ENCODE results near the gene MATK. TPM values are rescaled to one million over a fixed set of nuclear protein-coding genes. Genes with fewer than 3 reads are reported as not detected.

Gene MATK
- total and polyA plus RNA-seq, 2 donors (not counting 1 experiment from before 2014, with no cell fraction given): 1.3 to 8.2 TPM

DNA sequence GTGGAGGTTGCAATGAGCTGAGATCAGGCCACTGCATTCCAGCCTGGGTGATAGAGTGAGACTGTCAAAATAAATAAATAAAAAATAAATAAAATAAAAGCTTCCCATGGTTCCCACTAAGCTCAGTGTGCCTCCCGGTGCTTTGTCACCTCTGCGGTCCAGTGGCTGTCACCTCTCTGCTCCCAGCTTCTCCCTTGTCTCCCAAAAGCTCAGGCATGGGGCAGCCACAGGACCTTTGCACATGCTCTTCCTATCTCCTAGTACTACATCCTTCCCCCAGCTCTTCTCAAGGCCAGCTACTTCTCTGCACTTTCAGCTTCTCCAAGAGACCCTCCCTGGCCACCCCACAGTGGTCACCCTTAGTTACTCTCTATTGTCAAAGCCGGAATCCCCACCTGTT is 7.6 kb upstream of the MATK start:
- TF ChIP-seq CTCF (IDR thresholded peaks at IDR 0.05) (no peak), EZH2 (IDR thresholded peaks at IDR 0.05; ENCODE audit: borderline replicate concordance, insufficient read depth, low read depth, low read length, poor library complexity, severe bottlenecking) (no peak)
- Histone ChIP-seq H3K9ac (ENCODE audit: low read length) (no peak overlapping the region), H3K4me2 (replicated peaks; ENCODE audit: low read depth, low read length, poor library complexity, severe bottlenecking) (no peak overlapping the region), H4K20me1 (ENCODE audit: control insufficient read depth, insufficient read depth, low read length, poor library complexity, severe bottlenecking) (no peaks in the 10 kb centered on the region), H3K27me3 (replicated peaks in 1 of 4; ENCODE audit: control extremely low read depth in 1 of 4, control insufficient read depth in 3 of 4, insufficient read depth in 4 of 4, low read length in 3 of 4) (peaks cover 0 to 2% (median 0%) of the 10 kb centered on the region in 4 experiments), H3K79me2 (ENCODE audit: control insufficient read depth, insufficient read depth, low read length) (no peaks in the 10 kb centered on the region), H3K9me3 (ENCODE audit: control extremely low read depth in 1 of 3, control insufficient read depth in 2 of 3, insufficient read depth in 1 of 3, low read length in 2 of 3) (peaks cover 1 to 32% (median 17%) of the 10 kb centered on the region in 3 donors), H3K36me3 (replicated peaks in 1 of 2; ENCODE audit: control extremely low read depth in 1 of 2, control insufficient read depth in 1 of 2, extremely low read depth in 1 of 2, insufficient read depth in 2 of 2, low read length in 1 of 2) (no peaks in the 10 kb centered on the region), H3K27ac (ENCODE audit: low read length in 2 of 2) (no peak overlapping the region), H2AFZ (ENCODE audit: insufficient read depth, low read depth, low read length, poor library complexity, severe bottlenecking) (no peak overlapping the region), H3K4me1 (ENCODE audit: control insufficient read depth in 2 of 2, insufficient read depth in 2 of 2, low read length in 2 of 2) (no peaks in the 10 kb centered on the region), H3K4me3 (ENCODE audit: control extremely low read depth in 1 of 5, extremely low read depth in 1 of 5, insufficient read depth in 1 of 5, low read depth in 2 of 5, low read length in 4 of 5) (no peak overlapping the region)
- 92% methylated on average over 3 of the region's 3 CpGs for WGBS (ENCODE audit: insufficient coverage)
- peaks cover 3% of the 10 kb centered on the region for H3K27me3 Mint-ChIP-seq
- ATAC-seq (ENCODE audit: low read depth) (no peak), DNase-seq (no peak)
- H3K4me3 Mint-ChIP-seq: no peak overlapping the region
- H3K9me3 Mint-ChIP-seq (ENCODE audit: insufficient read depth): peaks cover 2% of the 10 kb centered on the region
- no peak overlapping the region for H3K27ac Mint-ChIP-seq
- POLR2A ChIA-PET: no interaction called here
- peaks cover 4% of the 10 kb centered on the region for H3K4me1 Mint-ChIP-seq
- intact Hi-C loops (cut with micrococcal nuclease): no loop called here
- CTCF ChIA-PET: interaction anchor here (0.7 kb wide), 1 partner anchor 245 kb away, joined by 4 read pairs; no protein-coding TSS in a partner anchor

DNA sequence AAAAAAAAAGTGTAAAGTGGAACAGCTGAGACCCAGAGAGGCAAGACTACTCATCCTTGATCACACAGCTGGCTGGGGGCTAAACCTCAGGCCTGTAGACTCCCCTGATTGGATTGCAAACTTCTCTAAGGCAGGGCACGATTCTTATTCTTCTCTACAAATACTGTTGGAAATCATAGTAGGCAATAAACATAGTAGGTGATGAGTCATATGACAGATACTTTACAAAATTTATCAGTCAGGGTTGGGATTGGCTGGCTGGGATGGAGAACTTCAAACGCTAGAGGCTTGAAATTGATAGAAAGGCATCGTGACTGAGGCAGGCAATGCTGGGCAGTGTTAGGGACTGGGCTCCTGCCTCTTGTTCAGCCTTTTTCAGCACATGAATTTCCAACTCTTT is 5.9 kb upstream of the MATK start:
- Histone ChIP-seq H3K36me3 (replicated peaks in 1 of 2; ENCODE audit: control extremely low read depth in 1 of 2, control insufficient read depth in 1 of 2, extremely low read depth in 1 of 2, insufficient read depth in 2 of 2, low read length in 1 of 2) (no peaks in the 10 kb centered on the region), H3K79me2 (ENCODE audit: control insufficient read depth, insufficient read depth, low read length) (no peaks in the 10 kb centered on the region), H4K20me1 (ENCODE audit: control insufficient read depth, insufficient read depth, low read length, poor library complexity, severe bottlenecking) (no peaks in the 10 kb centered on the region), H2AFZ (ENCODE audit: insufficient read depth, low read depth, low read length, poor library complexity, severe bottlenecking) (no peak overlapping the region), H3K9me3 (ENCODE audit: control extremely low read depth in 1 of 3, control insufficient read depth in 2 of 3, insufficient read depth in 1 of 3, low read length in 2 of 3) (peaks cover 1 to 25% (median 17%) of the 10 kb centered on the region in 3 donors), H3K9ac (ENCODE audit: low read length) (no peak overlapping the region), H3K27me3 (replicated peaks in 1 of 4; ENCODE audit: control extremely low read depth in 1 of 4, control insufficient read depth in 3 of 4, insufficient read depth in 4 of 4, low read length in 3 of 4) (peaks cover 0 to 2% (median 0%) of the 10 kb centered on the region in 4 experiments), H3K27ac (ENCODE audit: low read length in 2 of 2) (no peak overlapping the region), H3K4me2 (replicated peaks; ENCODE audit: low read depth, low read length, poor library complexity, severe bottlenecking) (no peak overlapping the region), H3K4me3 (ENCODE audit: control extremely low read depth in 1 of 5, extremely low read depth in 1 of 5, insufficient read depth in 1 of 5, low read depth in 2 of 5, low read length in 4 of 5) (no peak overlapping the region), H3K4me1 (ENCODE audit: control insufficient read depth in 2 of 2, insufficient read depth in 2 of 2, low read length in 2 of 2) (no peaks in the 10 kb centered on the region)
- ATAC-seq (ENCODE audit: low read depth) (no peak), DNase-seq (no peak)
- Mint-ChIP-seq H3K4me1 (peaks cover 4% of the 10 kb centered on the region), H3K9me3 (ENCODE audit: insufficient read depth) (peaks cover 2% of the 10 kb centered on the region), H3K27me3 (peaks cover 3% of the 10 kb centered on the region), H3K27ac (no peak overlapping the region), H3K4me3 (no peak overlapping the region)
- ChIA-PET POLR2A (no interaction called here), CTCF (no interaction called here)
- WGBS (ENCODE audit: insufficient coverage): 100% methylated on average over 1 of the region's 3 CpGs
- TF ChIP-seq EZH2 (IDR thresholded peaks at IDR 0.05; ENCODE audit: borderline replicate concordance, insufficient read depth, low read depth, low read length, poor library complexity, severe bottlenecking) (no peak), CTCF (IDR thresholded peaks at IDR 0.05) (no peak)
- intact Hi-C loops (cut with micrococcal nuclease): no loop called here

Measured in B cell (primary cell).